Esophagus (tissue), 2 donors: ENCODE results near the gene PITPNC1. TPM values are rescaled to one million over a fixed set of nuclear protein-coding genes. Genes with fewer than 3 reads are reported as not detected.

Source experiments
- H3K27ac ChIP-seq, 2 donors: one replicate each; pipeline ENCODE4 v1.5.1; 2013; ENCODE audit warnings: low read depth in 2 of 2, mild to moderate bottlenecking in 2 of 2, inconsistent platforms in 1 of 2, low read length in 1 of 2, moderate library complexity in 1 of 2
- H3K27me3 ChIP-seq, 2 donors: one replicate each; pipeline ENCODE4 v1.6.1; 2013; ENCODE audit warnings: low read length in 2 of 2, control low read depth in 1 of 2, mild to moderate bottlenecking in 1 of 2; ENCODE audit not compliant: insufficient read depth in 2 of 2, control insufficient read depth in 1 of 2
- H3K36me3 ChIP-seq, 2 donors: one replicate each; pipeline ENCODE4 v1.6.1; 2013; ENCODE audit warnings: low read length in 1 of 2; ENCODE audit not compliant: control insufficient read depth in 2 of 2, insufficient read depth in 2 of 2
- H3K4me1 ChIP-seq, 2 donors: one replicate each; pipeline ENCODE4 v1.6.1; 2013; ENCODE audit warnings: low read length in 1 of 2; ENCODE audit not compliant: control insufficient read depth in 2 of 2, insufficient read depth in 2 of 2
- H3K4me3 ChIP-seq, 2 donors: one replicate each; pipeline ENCODE4 v1.5.1; 2013; ENCODE audit warnings: low read length in 2 of 2, mild to moderate bottlenecking in 2 of 2, low read depth in 1 of 2, moderate library complexity in 1 of 2
- H3K9me3 ChIP-seq, 2 donors: one replicate each; pipeline ENCODE4 v1.6.1; 2013; ENCODE audit warnings: mild to moderate bottlenecking in 2 of 2, low read depth in 1 of 2, low read length in 1 of 2, moderate library complexity in 1 of 2; ENCODE audit not compliant: control insufficient read depth in 2 of 2, insufficient read depth in 1 of 2
- WGBS, 2 donors: extraction: QIAGEN DNeasy Blood & Tissue Kit; methylation state at CpG; one replicate each; pipeline ENCODE4 v1.1.7; 2013; 5-methylcytosine and 5-hydroxymethylcytosine counted together
- polyA plus RNA-seq, 2 donors: library from polyadenylated mRNA; stranded (reverse); fragments of 200-250 nt; gene quantifications; one replicate each; pipeline ENCODE4 v1.2.3, GENCODE V29; 2013
- donor health status: healthy with polysubstance abuse.
- donor health status: Bipolar disorder and iron deficiency.

PITPNC1 gene
- polyA plus RNA-seq, 2 donors: 7.9 to 9.6 TPM

- H3K27ac ChIP-seq: peak overlapping the region in 1 of 2 donors; percentile 45
- no peaks in the 10 kb centered on the region for H3K27me3 ChIP-seq
- H3K36me3 ChIP-seq: no peaks in the 10 kb centered on the region
- no peak overlapping the region for H3K4me3 ChIP-seq
- H3K9me3 ChIP-seq: no peaks in the 10 kb centered on the region
- 40 to 53% methylated on average over 12 of the region's 12 CpGs for WGBS, 2 donors
- H3K4me1 ChIP-seq: peaks cover 0 to 3% of the 10 kb centered on the region in 2 donors
Measured at GRCh38 chr17:67488161-67488560, 111.1 kb downstream of the PITPNC1 start.

- no peak overlapping the region for H3K4me3 ChIP-seq
- WGBS, 2 donors: 93 to 96% methylated on average over 4 of the region's 4 CpGs
- peak overlapping the region in 1 of 2 donors; percentile 27 for H3K27ac ChIP-seq
- peaks cover 0 to 3% of the 10 kb centered on the region in 2 donors for H3K4me1 ChIP-seq
- H3K27me3 ChIP-seq: no peaks in the 10 kb centered on the region
- no peaks in the 10 kb centered on the region for H3K36me3 ChIP-seq
- H3K9me3 ChIP-seq: no peaks in the 10 kb centered on the region
Measured at GRCh38 chr17:67488768-67489167, 111.7 kb downstream of the PITPNC1 start.

DNA sequence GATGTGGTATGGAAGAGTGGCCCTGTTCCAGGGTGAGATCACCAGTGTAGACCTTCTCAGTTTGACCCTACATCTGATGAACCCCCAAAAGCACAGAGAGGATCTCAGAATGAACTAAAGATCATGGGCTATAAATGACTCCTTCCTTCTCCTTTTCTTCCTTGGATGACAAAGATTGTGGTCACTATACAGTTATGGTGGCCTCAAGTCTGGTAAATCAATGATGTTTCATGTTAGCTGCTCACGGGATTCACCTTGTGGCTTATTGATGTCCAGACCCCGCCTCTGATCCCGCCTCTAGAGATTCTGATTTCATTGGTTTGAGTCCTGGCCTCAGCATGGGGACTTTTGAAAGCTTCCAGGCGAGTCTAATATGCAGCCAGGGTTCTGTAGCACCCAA lies 112.2 kb downstream of the PITPNC1 start:
- Histone ChIP-seq H3K9me3 (no peaks in the 10 kb centered on the region), H3K27me3 (no peaks in the 10 kb centered on the region), H3K4me3 (no peak overlapping the region), H3K27ac (peak overlapping the region in 1 of 2 donors; percentile 39), H3K36me3 (no peaks in the 10 kb centered on the region), H3K4me1 (peaks cover 0 to 3% of the 10 kb centered on the region in 2 donors)
- 82 to 84% methylated on average over 4 of the region's 4 CpGs for WGBS, 2 donors

DNA sequence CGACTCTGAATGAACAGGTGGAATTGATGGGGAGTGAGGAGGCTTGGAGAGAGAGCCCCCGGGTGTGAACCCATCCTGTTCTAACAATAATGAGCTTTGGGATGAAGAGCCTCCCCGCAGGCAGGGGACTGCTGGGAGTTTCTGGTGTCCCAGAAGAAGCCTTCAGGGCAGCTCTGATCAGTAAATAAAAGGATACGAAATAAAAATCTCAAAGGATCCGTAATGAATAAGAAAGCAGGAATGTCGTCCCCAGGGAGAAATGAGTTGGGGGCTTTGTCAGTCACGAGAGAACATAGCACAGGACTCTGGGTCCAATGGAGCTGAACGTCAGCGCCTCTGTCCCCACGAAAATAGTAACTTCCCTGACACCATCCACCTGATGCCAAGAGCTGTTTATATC lies 113.4 kb downstream of the PITPNC1 start:
- no peaks in the 10 kb centered on the region for H3K36me3 ChIP-seq
- H3K4me1 ChIP-seq: peaks cover 0 to 3% of the 10 kb centered on the region in 2 donors

GRCh38 chr17:67491009-67491680 lies 114.1 kb downstream of the PITPNC1 start:
- Histone ChIP-seq H3K4me1 (peaks cover 0 to 3% of the 10 kb centered on the region in 2 donors), H3K27ac (peak overlapping the region; percentile 22 to 66), H3K4me3 (no peak overlapping the region), H3K27me3 (no peaks in the 10 kb centered on the region), H3K36me3 (no peaks in the 10 kb centered on the region), H3K9me3 (no peaks in the 10 kb centered on the region)
- whole genome bisulfite sequencing, 2 donors: 54 to 61% methylated on average over 18 of the region's 18 CpGs

More for the DNA sequence above, 113.4 kb downstream of the PITPNC1 start:
- WGBS, 2 donors: 62 to 66% methylated on average over 10 of the region's 10 CpGs
- no peak overlapping the region for H3K4me3 ChIP-seq
- H3K9me3 ChIP-seq: no peaks in the 10 kb centered on the region
- H3K27me3 ChIP-seq: no peaks in the 10 kb centered on the region
- peak overlapping the region in 1 of 2 donors; percentile 47 for H3K27ac ChIP-seq

DNA sequence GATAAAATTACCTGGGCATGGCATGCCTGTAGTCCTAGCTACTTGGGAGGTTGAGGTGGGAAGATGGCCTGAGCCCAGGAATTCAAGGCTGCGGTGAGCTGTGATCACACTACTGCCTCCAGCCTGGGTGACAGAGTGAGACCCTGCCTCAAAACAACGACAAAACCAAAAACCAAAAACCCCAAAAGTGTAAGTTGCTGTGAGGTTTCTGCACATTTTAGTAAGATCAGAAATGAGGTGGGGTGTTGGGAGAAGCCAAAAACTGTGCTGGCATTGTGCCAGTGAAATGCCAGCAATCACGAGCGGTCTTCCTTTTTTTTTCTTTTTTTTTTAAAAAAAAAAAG lies 114.6 kb downstream of the PITPNC1 start:
- no peaks in the 10 kb centered on the region for H3K9me3 ChIP-seq
- H3K27ac ChIP-seq: peak overlapping the region in 1 of 2 donors; percentile 56
- H3K27me3 ChIP-seq: no peaks in the 10 kb centered on the region
- peaks cover 0 to 3% of the 10 kb centered on the region in 2 donors for H3K4me1 ChIP-seq
- WGBS, 2 donors: 55 to 71% methylated on average over 4 of the region's 4 CpGs
- no peaks in the 10 kb centered on the region for H3K36me3 ChIP-seq
- no peak overlapping the region for H3K4me3 ChIP-seq

DNA sequence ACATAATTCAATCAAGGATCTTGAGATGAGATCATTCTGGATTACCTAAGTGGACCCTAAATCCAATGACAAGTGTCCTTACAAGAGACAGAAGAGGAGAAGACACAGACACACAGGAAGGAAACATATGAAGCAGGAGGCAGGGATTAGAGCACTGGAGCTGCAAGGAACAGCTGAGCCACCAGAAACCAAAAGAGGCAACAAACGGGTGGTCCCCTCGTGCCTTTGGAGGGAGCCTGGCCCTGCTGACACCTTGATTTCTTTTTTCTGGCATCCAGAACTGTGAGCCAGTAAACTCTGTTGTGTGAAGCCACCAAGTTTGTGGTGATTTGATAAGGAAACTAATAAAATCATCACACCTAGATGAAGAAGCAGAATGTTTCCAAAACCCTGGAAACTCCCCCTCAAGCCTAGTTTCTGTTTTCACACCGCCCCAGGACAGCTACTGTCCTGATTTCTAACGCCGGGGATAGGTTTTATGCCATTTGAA lies 115.2 kb downstream of the PITPNC1 start:
- no peak overlapping the region for H3K27ac ChIP-seq
- 60 to 65% methylated on average over 5 of the region's 5 CpGs for WGBS, 2 donors
- H3K9me3 ChIP-seq: no peaks in the 10 kb centered on the region
- no peaks in the 10 kb centered on the region for H3K36me3 ChIP-seq
- H3K4me3 ChIP-seq: no peak overlapping the region
- no peaks in the 10 kb centered on the region for H3K27me3 ChIP-seq
- H3K4me1 ChIP-seq: peaks cover 0 to 3% of the 10 kb centered on the region in 2 donors

- 76% methylated on average over 13 of the region's 13 CpGs for WGBS, 2 donors
- peaks cover 0 to 3% of the 10 kb centered on the region in 2 donors for H3K4me1 ChIP-seq
- no peaks in the 10 kb centered on the region for H3K36me3 ChIP-seq
- H3K9me3 ChIP-seq: no peaks in the 10 kb centered on the region
- H3K27ac ChIP-seq: no peak overlapping the region
- H3K27me3 ChIP-seq: no peaks in the 10 kb centered on the region
- no peak overlapping the region for H3K4me3 ChIP-seq
Measured at GRCh38 chr17:67492824-67493517, 115.9 kb downstream of the PITPNC1 start.

- no peak overlapping the region for H3K4me3 ChIP-seq
- H3K4me1 ChIP-seq: peaks cover 0 to 3% of the 10 kb centered on the region in 2 donors
- no peaks in the 10 kb centered on the region for H3K27me3 ChIP-seq
- no peak overlapping the region for H3K27ac ChIP-seq
- WGBS, 2 donors: 79 to 82% methylated on average over 4 of the region's 4 CpGs
- no peaks in the 10 kb centered on the region for H3K9me3 ChIP-seq
- H3K36me3 ChIP-seq: no peaks in the 10 kb centered on the region
Measured at GRCh38 chr17:67493812-67494211, 116.7 kb downstream of the PITPNC1 start.
